ENCODE results near the gene A4GALT.

Gene A4GALT

GRCh38 chr22:42693055-42693762, 27.5 kb downstream of the A4GALT start:
- Histone ChIP-seq H3K4me3 (ENCODE audit: low read depth, low read length) (no peak overlapping the region), H2AFZ (no peak overlapping the region), H3K9ac (no peak overlapping the region), H3K4me1 (peaks cover 3% of the 10 kb centered on the region), H3K27ac (no peak overlapping the region), H3K4me2 (ENCODE audit: low read length) (no peak overlapping the region), H3K27me3 (ENCODE audit: control insufficient read depth, insufficient read depth, low read length) (no peaks in the 10 kb centered on the region), H3K79me2 (no peaks in the 10 kb centered on the region), H3K36me3 (ENCODE audit: control insufficient read depth, insufficient read depth, low read length) (no peaks in the 10 kb centered on the region), H3K9me3 (ENCODE audit: control insufficient read depth, low read length) (no peaks in the 10 kb centered on the region)
- TF ChIP-seq CTCF (IDR thresholded peaks at IDR 0.05), result no peak

GRCh38 chr22:42692239-42693054, 28.2 kb downstream of the A4GALT start:
- Histone ChIP-seq H3K4me1 (peaks cover 3% of the 10 kb centered on the region), H3K27me3 (ENCODE audit: control insufficient read depth, insufficient read depth, low read length) (no peaks in the 10 kb centered on the region), H3K9ac (no peak overlapping the region)

GRCh38 chr22:42691440-42691839, 29.2 kb downstream of the A4GALT start:
- no peak for TF ChIP-seq CTCF (IDR thresholded peaks at IDR 0.05)
- H3K27ac ChIP-seq, result no peak overlapping the region
- no peaks in the 10 kb centered on the region for H3K9me3 ChIP-seq (ENCODE audit: control insufficient read depth, low read length)
- no peak overlapping the region for H3K4me2 ChIP-seq (ENCODE audit: low read length)
- H3K27me3 ChIP-seq (ENCODE audit: control insufficient read depth, insufficient read depth, low read length), result no peaks in the 10 kb centered on the region
- no peaks in the 10 kb centered on the region for H3K79me2 ChIP-seq
- no peak overlapping the region for H2AFZ ChIP-seq
- H3K9ac ChIP-seq, result no peak overlapping the region
- H3K36me3 ChIP-seq (ENCODE audit: control insufficient read depth, insufficient read depth, low read length), result no peaks in the 10 kb centered on the region
- peaks cover 3% of the 10 kb centered on the region for H3K4me1 ChIP-seq
- H3K4me3 ChIP-seq (ENCODE audit: low read depth, low read length), result no peak overlapping the region

More at GRCh38 chr22:42692239-42693054, 28.2 kb downstream of the A4GALT start:
- H3K9me3 ChIP-seq (ENCODE audit: control insufficient read depth, low read length), result no peaks in the 10 kb centered on the region
- no peak overlapping the region for H3K4me2 ChIP-seq (ENCODE audit: low read length)
- H3K79me2 ChIP-seq, result no peaks in the 10 kb centered on the region
- no peaks in the 10 kb centered on the region for H3K36me3 ChIP-seq (ENCODE audit: control insufficient read depth, insufficient read depth, low read length)
- no peak for TF ChIP-seq CTCF (IDR thresholded peaks at IDR 0.05)
- H3K4me3 ChIP-seq (ENCODE audit: low read depth, low read length), result no peak overlapping the region
- no peak overlapping the region for H3K27ac ChIP-seq
- no peak overlapping the region for H2AFZ ChIP-seq

- TF ChIP-seq CTCF (IDR thresholded peaks at IDR 0.05), result no peak
- H3K9me3 ChIP-seq (ENCODE audit: control insufficient read depth, low read length), result no peaks in the 10 kb centered on the region
- no peaks in the 10 kb centered on the region for H3K79me2 ChIP-seq
- H3K27me3 ChIP-seq (ENCODE audit: control insufficient read depth, insufficient read depth, low read length), result no peaks in the 10 kb centered on the region
- H3K9ac ChIP-seq, result no peak overlapping the region
- no peak overlapping the region for H3K4me3 ChIP-seq (ENCODE audit: low read depth, low read length)
- H3K36me3 ChIP-seq (ENCODE audit: control insufficient read depth, insufficient read depth, low read length), result no peaks in the 10 kb centered on the region
- peak overlapping the region; percentile 50 for H3K4me2 ChIP-seq (ENCODE audit: low read length)
- H3K27ac ChIP-seq, result peak overlapping the region; percentile 60
- peaks cover 3% of the 10 kb centered on the region for H3K4me1 ChIP-seq
- H2AFZ ChIP-seq, result peak overlapping the region; percentile 56
Observed at GRCh38 chr22:42688241-42689211, 32.1 kb downstream of the A4GALT start.
